OCI-LY7 (cell line): ENCODE results near the gene ABLIM1. TPM values are rescaled to one million over a fixed set of nuclear protein-coding genes. Genes with fewer than 3 reads are reported as not detected.

Source experiments
- BruUV-seq: library from RNA; stranded (reverse); fragments of 400-500 nt; replicated peaks from 2 replicates; lab custom pipeline; 2021; lab: Mats Ljungman, UMichigan
- CTCF ChIA-PET: fragments of 300-600 bp; sonication (Branson Sonifier 250); formaldehyde crosslinking; loops from one replicate; lab custom pipeline; 2022; ENCODE audit warnings: antibody characterized with exemption; ENCODE audit not compliant: unreplicated experiment; lab: Charles Lee
- POLR2A ChIA-PET: fragments of 300-600 bp; sonication (Branson Sonifier 250); formaldehyde crosslinking; loops from one replicate; lab custom pipeline; 2022; ENCODE audit warnings: antibody characterized with exemption; lab: Charles Lee
- DNase-seq: peaks from one replicate; pipeline ENCODE4 v3.0.0-alpha.2; 2015; ENCODE audit warnings: low spot score
- H2AFZ ChIP-seq: fragments of 200-600 bp; sonication (generic), shearing (Covaris generic); 2 replicates; pipeline ENCODE4 v1.6.1; 2014; ENCODE audit warnings: mild to moderate bottlenecking, antibody characterized with exemption, low read length, moderate library complexity
- H3K27ac ChIP-seq: fragments of 200-600 bp; sonication (generic); 2 replicates; pipeline ENCODE4 v1.5.1; 2014; ENCODE audit warnings: mixed run types, low read depth, mild to moderate bottlenecking, moderate library complexity, low read length, inconsistent platforms; ENCODE audit not compliant: poor library complexity, severe bottlenecking
- H3K36me3 ChIP-seq: fragments of 200-600 bp; sonication (generic); 2 replicates; pipeline ENCODE4 v1.6.1; 2014; ENCODE audit warnings: mild to moderate bottlenecking, antibody characterized with exemption, low read length, moderate library complexity, mixed read lengths; ENCODE audit not compliant: insufficient read depth
- H3K4me1 ChIP-seq: fragments of 200-600 bp; sonication (generic); 2 replicates; pipeline ENCODE4 v1.5.1; 2014; ENCODE audit warnings: mild to moderate bottlenecking, low read length; ENCODE audit not compliant: insufficient read depth, poor library complexity, severe bottlenecking
- H3K4me2 ChIP-seq: fragments of 200-600 bp; sonication (generic); 2 replicates; pipeline ENCODE4 v1.6.1; 2014; ENCODE audit warnings: mild to moderate bottlenecking, low read length
- H3K4me3 ChIP-seq: fragments of 200-600 bp; sonication (generic); 2 replicates; pipeline ENCODE4 v1.5.1; 2014; ENCODE audit warnings: mild to moderate bottlenecking, low read depth, low read length; ENCODE audit not compliant: poor library complexity, severe bottlenecking
- H3K79me2 ChIP-seq: fragments of 200-600 bp; sonication (generic); 2 replicates; pipeline ENCODE4 v1.6.1; 2016; ENCODE audit warnings: low read depth, mild to moderate bottlenecking, low read length, moderate library complexity, mixed read lengths; ENCODE audit not compliant: insufficient read depth
- H3K9me2 ChIP-seq: fragments of 200-600 bp; sonication (generic); 2 replicates; pipeline ENCODE4 v1.6.1; 2016; ENCODE audit warnings: mild to moderate bottlenecking, low read length, mixed read lengths; ENCODE audit not compliant: insufficient read depth
- H3K9me3 ChIP-seq: fragments of 200-600 bp; sonication (generic); 2 replicates; pipeline ENCODE4 v1.6.1; 2014; ENCODE audit warnings: mild to moderate bottlenecking, mixed run types, low read length, mixed read lengths
- H4K20me1 ChIP-seq: fragments of 200-600 bp; sonication (generic); 2 replicates; pipeline ENCODE4 v1.6.1; 2014; ENCODE audit warnings: mild to moderate bottlenecking, antibody characterized with exemption, low read length, moderate library complexity, mixed read lengths; ENCODE audit not compliant: insufficient read depth
- CTCF ChIP-seq: fragments of 200-600 bp; sonication (generic); conservative IDR thresholded peaks from 2 replicates; pipeline ENCODE4 v1.5.1; 2014; ENCODE audit warnings: mild to moderate bottlenecking, antibody characterized with exemption, low read length, moderate library complexity, mixed read lengths
- EZH2phosphoT487 ChIP-seq: fragments of 200-600 bp; sonication (generic); IDR thresholded peaks from 2 replicates; pipeline ENCODE4 v1.6.1; 2018; ENCODE audit warnings: low read depth, borderline replicate concordance, mild to moderate bottlenecking, mixed run types, antibody characterized with exemption, low read length, moderate library complexity, mixed read lengths
- intact Hi-C: fragments of 100-400 bp; cut with micrococcal nuclease; formaldehyde crosslinking; loops from one replicate; pipeline ENCODE4 v1.10.0; 2022; ENCODE audit not compliant: unreplicated experiment
- total RNA-seq, 2 experiments: library from RNA; depleted of rRNA in 1 of 2; stranded (reverse); fragments of >200 nt in 1 of 2; shearing (Covaris generic) in 1 of 2; gene quantifications; 2 replicates each; pipeline ENCODE4 v1.2.3, GENCODE V29; 2014 to 2022

The ABLIM1 gene
- total RNA-seq, 2 experiments from 2014 or later, result 94.2 to 268 TPM

GRCh38 chr10:114519756-114520293 is 138.2 kb downstream of the ABLIM1 start:
- Histone ChIP-seq H3K36me3 (peaks cover 75% of the 10 kb centered on the region), H3K4me2 (peak overlapping the region; percentile 24; the same call in 1 of the 2 replicates), H4K20me1 (peaks cover 73% of the 10 kb centered on the region), H3K4me1 (peaks cover 91% of the 10 kb centered on the region), H3K9me3 (no peaks in the 10 kb centered on the region), H3K79me2 (peaks cover 100% of the 10 kb centered on the region), H3K9me2 (no peaks in the 10 kb centered on the region), H3K27ac (no peak overlapping the region), H2AFZ (no peak overlapping the region), H3K4me3 (no peak overlapping the region)
- ChIA-PET CTCF (interaction anchor here (1.6 kb wide), 1 partner anchor 48 kb away, joined by 3 read pairs; no protein-coding TSS in a partner anchor), POLR2A (interaction anchor here (1.4 to 16.1 kb wide), 5 partner anchors 14 to 49 kb away, joined by 5 to 464 read pairs (median 8); no protein-coding TSS in a partner anchor)
- no peak for DNase-seq
- intact Hi-C loops, result loop anchor here (10.0 kb wide), 1 partner anchor 665 kb away; the partner anchor contains the start of genes DCLRE1A and NHLRC2
- BruUV-seq, result no TSS peak
- TF ChIP-seq CTCF (no peak), EZH2phosphoT487 (no peak)

- no TSS peak for BruUV-seq
Measured at GRCh38 chr10:114519306-114519669, 138.8 kb downstream of the ABLIM1 start.

More at GRCh38 chr10:114519306-114519669, 138.8 kb downstream of the ABLIM1 start:
- Histone ChIP-seq H3K27ac (no peak overlapping the region), H3K9me3 (no peaks in the 10 kb centered on the region), H3K4me3 (no peak overlapping the region), H3K36me3 (peaks cover 69% of the 10 kb centered on the region), H3K4me2 (no peak overlapping the region; the same call in 1 of the 2 replicates), H3K79me2 (peaks cover 100% of the 10 kb centered on the region), H2AFZ (no peak overlapping the region), H4K20me1 (peaks cover 68% of the 10 kb centered on the region), H3K4me1 (peaks cover 96% of the 10 kb centered on the region), H3K9me2 (no peaks in the 10 kb centered on the region)
- intact Hi-C loops, result no loop called here
- DNase-seq, result no peak
- POLR2A ChIA-PET, result interaction anchor here (0.8 to 16.1 kb wide), 10 partner anchors 7 to 48 kb away, joined by 3 to 464 read pairs (median 9); no protein-coding TSS in a partner anchor
- no peak for TF ChIP-seq EZH2phosphoT487
- no peak for TF ChIP-seq CTCF
- CTCF ChIA-PET, result no interaction called here
